Heart right ventricle (tissue), 16 donors: Measurements from ENCODE around the gene TMEM236. TPM values are rescaled to one million over a fixed set of nuclear protein-coding genes. Genes with fewer than 3 reads are reported as not detected.

Source experiments
- ATAC-seq, 8 donors: fragments of 200-7000 bp; cut with Tn5 transposase; one replicate each; pipeline ENCODE4 v1.9.1; 2020; ENCODE audit warnings: mild to moderate bottlenecking in 8 of 8, moderate library complexity in 8 of 8, moderate number of reproducible peaks in 1 of 8
- DNase-seq, 2 donors: peaks; one replicate each; pipeline ENCODE4 v3.0.0-alpha.2; 2020
- H3K27ac ChIP-seq, 10 donors: fragments of 200-600 bp; sonication (generic) in 2 of 10; one replicate each; pipeline versions ENCODE4 v1.5.0 to v1.8.0; 2020 to 2022; ENCODE audit warnings: mild to moderate bottlenecking in 3 of 10
- H3K27me3 ChIP-seq, 7 donors: fragments of 200-600 bp; one replicate each; pipeline ENCODE4 v1.8.0; 2021 to 2022; ENCODE audit warnings: mild to moderate bottlenecking in 2 of 7
- H3K36me3 ChIP-seq, 9 donors: fragments of 200-600 bp; sonication (generic) in 1 of 9; one replicate each; pipeline versions ENCODE4 v1.5.0 to v1.8.0; 2020 to 2022; ENCODE audit warnings: mild to moderate bottlenecking in 2 of 9
- H3K4me1 ChIP-seq, 9 donors: fragments of 200-600 bp; sonication (generic) in 1 of 9; one replicate each; pipeline versions ENCODE4 v1.5.0 to v1.8.0; 2020 to 2022; ENCODE audit warnings: mild to moderate bottlenecking in 4 of 9
- H3K4me3 ChIP-seq, 10 donors: fragments of 200-600 bp; sonication (generic) in 2 of 10; one replicate each; pipeline versions ENCODE4 v1.5.0 to v1.8.0; 2020 to 2022; ENCODE audit warnings: mild to moderate bottlenecking in 7 of 10, moderate library complexity in 2 of 10
- H3K9me3 ChIP-seq, 11 donors: fragments of 200-600 bp in 10 of 11; sonication (generic) in 2 of 11; one replicate each; pipeline versions ENCODE4 v1.5.0 to v1.8.0; 2013 to 2022; ENCODE audit warnings: mild to moderate bottlenecking in 2 of 11, control low read depth in 1 of 11, moderate library complexity in 1 of 11
- CTCF ChIP-seq, 9 donors: fragments of 200-600 bp; sonication (generic) in 2 of 9; IDR thresholded peaks; one replicate each; pipeline versions ENCODE4 v1.5.0 to v1.8.0; 2021 to 2022; ENCODE audit warnings: antibody characterized with exemption in 9 of 9, mild to moderate bottlenecking in 5 of 9, moderate library complexity in 1 of 9
- WGBS, 2 donors: extraction: QIAGEN DNeasy Blood & Tissue Kit; methylation state at CpG; one replicate each; pipeline ENCODE4 v1.1.7; 2013; ENCODE audit warnings: inconsistent platforms in 1 of 2; 5-methylcytosine and 5-hydroxymethylcytosine counted together
- intact Hi-C, 10 donors: fragments of 100-400 bp; cut with DNase I; formaldehyde crosslinking; loops; one replicate each; pipeline versions ENCODE4 v1.11.1 to v1.14.2; 2022
- long read RNA-seq, 3 donors: library from polyadenylated mRNA; unstranded; transcript quantifications; one replicate each; pipeline ENCODE4 v2.0.0, GENCODE V29; 2020 to 2021
- polyA plus RNA-seq, 2 donors: library from polyadenylated mRNA; stranded (reverse); fragments of 200-250 nt; gene quantifications; one replicate each; pipeline ENCODE4 v1.2.3, GENCODE V29; 2013
- total RNA-seq, 10 donors: library from RNA; stranded (reverse); fragmentation: NEBNext Ultra II Directional in 3 of 10; extraction: Animal tissue kit (Norgen Biotek cat#: 25700) in 3 of 10; gene quantifications; one replicate each; pipeline versions ENCODE4 v1.2.1 to v1.2.4, GENCODE V29; 2021 to 2023
- donor health status: Arrhythmogenic right ventricular cardiomyopathy.
- donor health status: ischemic (EF 13 %, LVEDD 7.1; RV severe dilation, severe dysfunction).
- donor health status: healthy with polysubstance abuse.
- donor health status: DM: no; HTN: yes; CAD: no.
- donor health status: DM: no; HTN: no; CAD: no.
- donor health status: ischemic (EF 25% LVEDD 6.9; RV normal size, moderate dysfunction).
- donor health status: ischemic (EF 25% LVEDD 5.7; RV mildly dilated, moderate dysfunction).
- donor health status: healthy.
- donor health status: DM: yes; HTN: yes; CAD: no.
- donor health status: Ischemic cardiomyopathy.
- donor health status: ischemic (EF 35%, LVEDD 5.7; RV mildly dilated, moderate dysfunction).
- donor health status: nonischemic (EF 11% LVEDD 7.7; RV severe dilation, severe dysfunction).
- donor health status: DM: yes; HTN: yes; CAD: no.
- donor health status: PGD.
- donor health status: ischemic (EF 29% LVEDD 5.4; RV normal size, mild dysfunction).
- donor health status: nonischemic (EF 23%, LVEDD 6.1; RV moderate dilation, normal function).

TMEM236 gene
- 1 to 10 TPM in 2 of 10 donors, under 1 TPM in 7, not detected in 1; 0.08 to 2.5 (median 0.34) TPM for total RNA-seq
- under 1 TPM; 0.13 to 0.37 TPM for polyA plus RNA-seq
- long read RNA-seq, donor 1, result 0 reads
- long read RNA-seq, donor 2, result 0 reads
- long read RNA-seq, donor 3, result 0 reads

- no peak for ATAC-seq
- no peak for TF ChIP-seq CTCF (IDR thresholded peaks at IDR 0.05)
Observed at GRCh38 chr10:17751781-17752445, at the start of gene TMEM236. TMEM236 (plus strand) TSS chr10:17752201; CDS start chr10:17752296, 95 bp downstream.

GRCh38 chr10:17703706-17704105 is 48.3 kb upstream of the TMEM236 start:
- 99 to 100% methylated on average over 3 of the region's 3 CpGs for WGBS, 2 donors
- no peak for TF ChIP-seq CTCF (IDR thresholded peaks at IDR 0.05)
- peaks cover 0 to 99% (median 26%) of the 10 kb centered on the region in 9 donors for H3K36me3 ChIP-seq

More at GRCh38 chr10:17751781-17752445, at the start of gene TMEM236:
- Histone ChIP-seq H3K27ac (no peak within 1 kb of the TSS), H3K27me3 (no peaks in the 10 kb centered on the region), H3K36me3 (no peaks in the 10 kb centered on the region), H3K4me3 (no peak within 1 kb of the TSS), H3K4me1 (peaks cover 0 to 5% (median 0%) of the 10 kb centered on the region in 9 donors), H3K9me3 (no peaks in the 10 kb centered on the region)
- WGBS, 2 donors, result 70 to 77% methylated on average over 9 of the region's 9 CpGs
- no peak for DNase-seq
- intact Hi-C loops, result no loop called here

GRCh38 chr10:17708821-17709220 is 43.2 kb upstream of the TMEM236 start:
- peaks cover 0 to 100% (median 45%) of the 10 kb centered on the region in 9 donors for H3K36me3 ChIP-seq
- H3K9me3 ChIP-seq, result no peaks in the 10 kb centered on the region
- no peak overlapping the region for H3K4me3 ChIP-seq
- DNase-seq (no peak), ATAC-seq (no peak)
- intact Hi-C loops, result no loop called here
- H3K27ac ChIP-seq, result no peak overlapping the region
- peaks cover 0 to 10% (median 0%) of the 10 kb centered on the region in 9 donors for H3K4me1 ChIP-seq
- 97 to 98% methylated on average over 10 of the region's 10 CpGs for WGBS, 2 donors
- no peaks in the 10 kb centered on the region for H3K27me3 ChIP-seq
- no peak for TF ChIP-seq CTCF (IDR thresholded peaks at IDR 0.05)

More at GRCh38 chr10:17703706-17704105, 48.3 kb upstream of the TMEM236 start:
- Histone ChIP-seq H3K9me3 (no peaks in the 10 kb centered on the region), H3K27me3 (no peaks in the 10 kb centered on the region), H3K27ac (no peak overlapping the region), H3K4me1 (no peaks in the 10 kb centered on the region), H3K4me3 (no peak overlapping the region)
- ATAC-seq (no peak), DNase-seq (no peak)
- intact Hi-C loops, result no loop called here

- Histone ChIP-seq H3K27me3 (no peaks in the 10 kb centered on the region), H3K27ac (no peak overlapping the region), H3K36me3 (peaks cover 0 to 100% (median 52%) of the 10 kb centered on the region in 9 donors), H3K4me1 (peaks cover 0 to 10% (median 0%) of the 10 kb centered on the region in 9 donors), H3K9me3 (no peaks in the 10 kb centered on the region), H3K4me3 (no peak overlapping the region)
- DNase-seq (no peak), ATAC-seq (no peak)
- WGBS, 2 donors, result 84 to 89% methylated on average over 5 of the region's 5 CpGs
- no peak for TF ChIP-seq CTCF (IDR thresholded peaks at IDR 0.05)
- intact Hi-C loops, result no loop called here
Observed at GRCh38 chr10:17709492-17709891, 42.5 kb upstream of the TMEM236 start.
